Naive thymus-derived CD8-positive, alpha-beta T cell (primary cell): Measurements from ENCODE around the gene PIWIL1. TPM values are rescaled to one million over a fixed set of nuclear protein-coding genes. Genes with fewer than 3 reads are reported as not detected.

Experiments
- ATAC-seq, 2 donors: fragments of 150-1000 bp; cut with Tn5 transposase in 1 of 2; sonication (Bioruptor Pico), chemical (Tn5 transposase) in 1 of 2; 1 replicate in 1 of 2; 2 replicates in 1 of 2; pipeline ENCODE4 v1.10.0; 2021; ENCODE audit warnings: mild to moderate bottlenecking in 2 of 2, moderate library complexity in 2 of 2
- POLR2A ChIA-PET: fragments of 350-600 bp; sonication (Branson Sonifier 250); formaldehyde crosslinking; loops from one replicate; lab custom pipeline; 2021; ENCODE audit warnings: antibody characterized with exemption; lab: Charles Lee
- DNase-seq, 10 donors: peaks; one replicate each; pipeline versions ENCODE4 v3.0.0 to v3.0.0-alpha.2; 2020 to 2022
- H3K27ac Mint-ChIP-seq, 10 donors: one replicate each; pipeline ENCODE4 v1.8.0; 2020 to 2022; ENCODE audit warnings: mild to moderate bottlenecking in 10 of 10, mixed read lengths in 10 of 10, moderate library complexity in 4 of 10, inconsistent platforms in 1 of 10
- H3K27me3 Mint-ChIP-seq, 5 donors: one replicate each; pipeline ENCODE4 v1.8.0; 2021 to 2022; ENCODE audit warnings: mixed read lengths in 5 of 5
- H3K36me3 Mint-ChIP-seq, 3 donors: one replicate each; pipeline ENCODE4 v1.8.0; 2020 to 2022; ENCODE audit warnings: mixed read lengths in 3 of 3, mild to moderate bottlenecking in 2 of 3, inconsistent platforms in 1 of 3
- H3K4me1 Mint-ChIP-seq, 4 donors: one replicate each; pipeline ENCODE4 v1.8.0; 2021 to 2022; ENCODE audit warnings: mixed read lengths in 4 of 4
- H3K4me3 Mint-ChIP-seq, 10 donors: one replicate each; pipeline ENCODE4 v1.8.0; 2020 to 2022; ENCODE audit warnings: mild to moderate bottlenecking in 10 of 10, mixed read lengths in 10 of 10, moderate library complexity in 6 of 10, inconsistent platforms in 1 of 10
- H3K9me3 Mint-ChIP-seq, 9 donors: one replicate each; pipeline ENCODE4 v1.8.0; 2020 to 2022; ENCODE audit warnings: mixed read lengths in 9 of 9, mild to moderate bottlenecking in 3 of 9, inconsistent platforms in 1 of 9, moderate library complexity in 1 of 9
- polyA plus RNA-seq, 3 donors: library from polyadenylated mRNA; unstranded; fragments of 300-500 nt; fragmentation: Illumina TruSeq; gene quantifications; one replicate each; pipeline ENCODE4 v1.2.3, GENCODE V29; 2021
- total RNA-seq, 8 experiments: library from RNA in 2 of 8; stranded (reverse) in 2 of 8; gene quantifications; one replicate each; pipeline ENCODE4 v1.2.3 and lab custom pipeline; 2021 to 2026

The PIWIL1 gene
- total and polyA plus RNA-seq, 5 experiments from 2014 or later: not detected

DNA sequence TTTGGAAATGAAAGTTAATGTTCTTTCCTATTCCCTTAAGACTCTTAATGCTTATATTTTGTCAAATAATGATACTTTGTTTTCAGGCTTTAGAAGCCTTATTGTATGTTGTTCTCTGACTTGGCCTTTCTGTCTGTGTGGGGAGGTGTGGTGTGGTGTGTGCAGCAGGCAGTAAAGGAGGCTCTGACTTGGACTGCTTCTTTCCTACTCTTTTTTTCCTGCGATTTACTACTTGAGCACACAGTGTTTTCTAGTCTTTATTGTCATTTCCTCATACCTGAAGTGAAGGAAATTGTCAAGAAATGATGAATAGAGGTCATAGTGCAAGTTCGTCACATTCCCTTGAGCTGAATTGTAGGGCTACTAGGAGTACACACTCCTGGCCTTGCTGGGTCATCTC, 26.9 kb downstream of the PIWIL1 start:
- POLR2A ChIA-PET: no interaction called here
- Mint-ChIP-seq H3K9me3 (peaks cover 0 to 3% (median 0%) of the 10 kb centered on the region in 9 donors), H3K27me3 (peaks cover 2 to 78% (median 21%) of the 10 kb centered on the region in 5 donors), H3K36me3 (no peaks in the 10 kb centered on the region), H3K27ac (no peak overlapping the region), H3K4me1 (no peaks in the 10 kb centered on the region), H3K4me3 (no peak overlapping the region)
- ATAC-seq (no peak), DNase-seq (no peak)

DNA sequence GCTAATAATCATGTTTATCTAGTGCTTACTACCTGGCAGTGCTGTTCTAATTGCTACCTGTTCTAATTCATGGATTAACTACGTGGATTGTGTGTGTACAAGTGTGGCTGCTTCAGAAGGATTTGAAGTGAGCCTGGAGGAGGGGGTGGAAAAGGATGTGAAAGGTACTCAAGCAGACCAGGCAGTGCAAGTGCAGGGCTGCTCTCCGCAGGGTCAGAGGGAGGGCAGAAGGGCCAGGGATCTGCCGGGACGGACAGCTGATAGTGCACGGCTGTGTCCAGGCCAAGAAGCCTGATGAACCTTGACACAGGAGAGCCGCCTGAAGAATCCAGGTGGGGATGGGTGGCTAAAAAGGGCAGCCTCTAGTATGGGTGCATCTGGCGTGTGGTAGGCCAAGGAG, 28.5 kb downstream of the PIWIL1 start:
- Mint-ChIP-seq H3K9me3 (peaks cover 0 to 3% (median 0%) of the 10 kb centered on the region in 9 donors), H3K27me3 (peaks cover 0 to 67% (median 10%) of the 10 kb centered on the region in 5 donors), H3K4me1 (no peaks in the 10 kb centered on the region), H3K27ac (no peak overlapping the region), H3K36me3 (no peaks in the 10 kb centered on the region), H3K4me3 (no peak overlapping the region)
- DNase-seq (no peak), ATAC-seq (no peak)
- POLR2A ChIA-PET: no interaction called here

DNA sequence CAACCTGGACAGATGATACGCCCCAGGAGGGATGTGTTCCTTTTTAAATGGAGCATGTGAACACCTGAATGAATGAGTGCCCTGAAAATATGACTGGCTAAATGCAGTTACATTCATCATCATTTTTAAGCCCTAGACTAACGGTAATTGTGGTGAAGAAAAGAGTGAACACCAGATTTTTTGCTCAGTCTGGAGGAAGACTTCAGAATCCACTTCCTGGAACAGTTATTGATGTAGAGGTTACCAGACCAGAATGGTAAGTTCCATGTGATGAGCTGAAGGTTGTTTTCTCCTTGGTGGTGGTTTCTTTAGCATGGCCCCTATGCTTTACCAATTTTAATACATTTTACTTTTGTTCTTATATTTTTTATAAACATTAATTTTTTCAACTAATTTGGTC, 29.3 kb downstream of the PIWIL1 start:
- DNase-seq (no peak), ATAC-seq (no peak)
- Mint-ChIP-seq H3K36me3 (no peaks in the 10 kb centered on the region), H3K9me3 (peaks cover 0 to 3% (median 0%) of the 10 kb centered on the region in 9 donors), H3K4me3 (no peak overlapping the region), H3K4me1 (no peaks in the 10 kb centered on the region), H3K27me3 (peaks cover 0 to 60% (median 10%) of the 10 kb centered on the region in 5 donors), H3K27ac (no peak overlapping the region)
- POLR2A ChIA-PET: no interaction called here

DNA sequence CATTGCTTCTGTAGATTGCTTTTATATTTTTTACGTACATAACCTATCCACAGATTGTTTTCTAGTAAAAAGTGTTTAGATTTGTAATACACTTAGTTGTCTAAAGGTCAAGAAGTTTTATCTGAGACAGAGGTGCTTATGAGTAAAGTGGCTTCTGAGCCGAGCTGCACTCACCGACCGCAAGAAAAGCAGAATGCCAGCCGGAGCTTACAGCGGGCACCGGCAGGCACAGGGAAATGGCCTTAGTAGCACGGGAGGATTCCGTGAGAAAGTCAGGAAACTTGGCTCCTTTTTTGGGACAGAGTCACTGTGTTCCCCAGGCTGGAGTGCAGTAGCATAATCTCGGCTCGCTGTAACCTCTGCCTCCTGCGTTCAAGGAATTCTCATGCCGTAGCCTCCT, 29.8 kb downstream of the PIWIL1 start:
- Mint-ChIP-seq H3K4me3 (no peak overlapping the region), H3K4me1 (no peaks in the 10 kb centered on the region), H3K27me3 (peaks cover 0 to 55% (median 10%) of the 10 kb centered on the region in 5 donors), H3K27ac (no peak overlapping the region), H3K9me3 (peaks cover 0 to 3% (median 0%) of the 10 kb centered on the region in 9 donors), H3K36me3 (no peaks in the 10 kb centered on the region)
- DNase-seq (no peak), ATAC-seq (no peak)
- POLR2A ChIA-PET: no interaction called here

DNA sequence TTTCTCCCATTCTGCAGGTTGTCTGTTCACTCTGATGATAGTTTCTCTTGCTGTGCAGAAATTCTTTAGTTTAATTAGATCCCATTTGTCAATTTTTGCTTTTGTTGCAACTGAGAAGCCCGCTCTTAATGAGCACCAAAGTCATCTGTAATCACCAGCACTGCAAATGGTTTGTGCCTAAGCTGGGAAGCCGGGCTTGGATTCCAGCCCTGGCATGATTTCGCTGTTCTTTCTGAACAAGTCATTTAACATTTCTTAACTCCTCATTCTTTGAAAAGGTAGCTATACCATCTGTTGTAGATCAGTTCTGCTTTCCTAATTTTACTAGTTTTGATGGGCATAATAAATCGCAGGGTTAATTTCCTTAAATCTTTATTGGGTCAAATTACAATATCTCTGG, 32.1 kb downstream of the PIWIL1 start:
- Mint-ChIP-seq H3K9me3 (no peaks in the 10 kb centered on the region), H3K27ac (no peak overlapping the region), H3K36me3 (no peaks in the 10 kb centered on the region), H3K27me3 (peaks cover 0 to 58% (median 7%) of the 10 kb centered on the region in 5 donors), H3K4me3 (no peak overlapping the region), H3K4me1 (no peaks in the 10 kb centered on the region)
- DNase-seq (no peak), ATAC-seq (no peak)
- POLR2A ChIA-PET: no interaction called here

DNA sequence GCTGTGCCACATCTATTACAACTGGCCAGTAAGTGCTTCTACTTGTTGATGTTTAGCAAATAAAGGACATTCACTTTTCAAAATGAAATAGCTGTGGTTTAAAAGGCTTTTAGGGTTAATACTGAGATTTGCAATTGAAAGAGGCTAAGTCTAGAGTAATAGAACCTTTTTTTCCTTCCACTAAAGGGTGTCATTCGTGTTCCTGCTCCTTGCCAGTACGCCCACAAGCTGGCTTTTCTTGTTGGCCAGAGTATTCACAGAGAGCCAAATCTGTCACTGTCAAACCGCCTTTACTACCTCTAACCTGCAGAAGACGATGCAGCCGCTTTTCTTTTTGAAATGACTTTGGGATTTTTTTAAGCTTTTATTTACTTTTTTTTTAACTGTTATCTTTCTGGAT, 33.6 kb downstream of the PIWIL1 start:
- POLR2A ChIA-PET: no interaction called here
- no peaks in the 10 kb centered on the region for H3K36me3 Mint-ChIP-seq
- H3K27me3 Mint-ChIP-seq: peaks cover 4 to 61% (median 9%) of the 10 kb centered on the region in 5 donors
- H3K4me1 Mint-ChIP-seq: no peaks in the 10 kb centered on the region
- no peak for ATAC-seq
- no peak overlapping the region for H3K4me3 Mint-ChIP-seq
- H3K27ac Mint-ChIP-seq: no peak overlapping the region
- no peaks in the 10 kb centered on the region for H3K9me3 Mint-ChIP-seq
- no peak for DNase-seq

DNA sequence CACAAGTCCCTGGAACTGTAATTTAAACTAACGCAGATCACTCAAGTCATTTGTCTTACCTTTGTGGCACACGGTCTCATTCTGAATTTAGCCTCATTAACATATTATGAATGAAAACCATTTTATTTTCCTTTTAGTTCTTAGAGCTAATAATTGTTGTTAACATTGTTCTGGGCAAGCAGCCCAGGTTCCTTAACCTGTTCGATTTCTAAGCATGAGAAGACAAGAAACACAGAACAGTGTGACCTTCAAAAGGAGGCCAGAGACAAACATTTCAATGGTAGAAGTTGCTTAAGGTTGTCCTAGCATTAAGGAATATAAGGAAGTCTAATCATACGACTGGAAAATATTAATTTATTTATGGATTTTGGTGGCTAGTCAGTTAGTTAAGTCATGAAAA, 35.2 kb downstream of the PIWIL1 start:
- POLR2A ChIA-PET: no interaction called here
- DNase-seq: no peak
- Mint-ChIP-seq H3K36me3 (no peaks in the 10 kb centered on the region), H3K9me3 (peaks cover 0 to 2% (median 0%) of the 10 kb centered on the region in 9 donors), H3K27me3 (peaks cover 6 to 73% (median 13%) of the 10 kb centered on the region in 5 donors), H3K4me3 (no peak overlapping the region), H3K27ac (no peak overlapping the region), H3K4me1 (no peaks in the 10 kb centered on the region)
- ATAC-seq: no peak

DNA sequence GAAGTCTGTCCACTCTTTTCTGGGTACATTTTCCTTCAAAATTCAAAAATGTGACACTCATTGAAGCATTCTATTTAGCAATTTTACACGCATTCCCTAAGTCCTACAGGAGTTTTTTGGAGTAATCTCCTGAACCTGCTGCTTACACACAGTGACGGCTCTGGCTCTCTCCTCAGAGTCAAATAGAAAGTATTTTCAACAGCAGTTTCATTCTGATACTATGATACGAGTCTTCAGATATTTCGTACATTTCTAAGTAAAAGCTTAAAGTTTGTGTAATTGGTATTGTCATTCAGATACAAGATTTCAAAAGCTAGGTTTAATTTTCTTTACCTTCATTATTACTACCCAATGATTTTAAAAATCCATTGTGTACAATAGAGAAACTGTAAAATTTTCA, 36.4 kb downstream of the PIWIL1 start:
- Mint-ChIP-seq H3K4me1 (no peaks in the 10 kb centered on the region), H3K36me3 (no peaks in the 10 kb centered on the region), H3K9me3 (peaks cover 0 to 2% (median 0%) of the 10 kb centered on the region in 9 donors), H3K27me3 (peaks cover 6 to 70% (median 11%) of the 10 kb centered on the region in 5 donors), H3K4me3 (no peak overlapping the region), H3K27ac (no peak overlapping the region)
- no peak for ATAC-seq
- POLR2A ChIA-PET: no interaction called here
- DNase-seq: no peak

DNA sequence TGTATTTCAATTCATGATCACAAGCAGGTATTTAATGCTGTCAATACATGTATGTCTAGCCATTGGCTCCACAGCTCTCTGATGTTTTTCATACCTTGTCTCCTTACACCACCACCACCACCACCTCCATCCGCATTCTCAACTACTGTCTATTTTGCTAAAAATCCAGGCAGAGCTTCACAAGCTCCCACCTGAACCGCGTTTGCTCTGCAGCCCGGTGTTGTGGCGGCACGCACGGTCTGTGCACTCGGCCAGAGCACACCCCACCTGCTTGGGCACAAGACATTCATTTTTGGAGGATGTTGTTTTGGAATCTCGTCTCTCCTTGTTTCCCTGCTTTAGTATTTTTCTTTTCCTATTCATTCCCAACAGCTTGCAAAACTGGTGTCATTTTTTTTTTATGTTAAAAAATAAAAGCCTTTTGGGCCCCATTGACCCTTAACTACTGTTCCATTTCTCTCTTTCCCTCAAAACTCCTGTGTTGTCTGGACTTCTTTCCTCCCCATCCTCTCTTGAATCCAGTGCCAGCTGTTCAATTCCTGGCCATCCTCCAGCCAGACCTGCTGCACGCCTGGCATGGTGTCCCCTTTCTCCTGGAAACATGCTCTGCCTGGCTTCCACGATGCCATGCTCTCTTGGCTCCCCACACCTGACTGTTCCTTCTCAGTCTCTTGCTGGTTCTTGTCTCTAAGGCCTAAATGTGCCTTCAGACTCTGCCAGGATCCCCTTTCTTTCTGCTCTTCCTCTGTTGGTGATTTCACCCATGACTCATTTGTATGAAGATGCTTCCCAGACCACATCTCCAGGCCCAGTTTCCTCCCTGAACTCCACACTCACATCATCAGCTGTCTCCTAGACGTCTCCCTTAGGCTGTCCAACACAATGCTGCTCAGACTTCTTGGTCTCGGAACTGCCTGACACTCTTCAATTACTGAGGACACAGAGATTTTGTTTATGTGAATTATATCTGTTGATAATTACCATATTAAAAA, 37.9 kb downstream of the PIWIL1 start:
- Mint-ChIP-seq H3K4me3 (no peak overlapping the region), H3K27ac (no peak overlapping the region), H3K9me3 (peaks cover 0 to 2% (median 0%) of the 10 kb centered on the region in 9 donors), H3K4me1 (no peaks in the 10 kb centered on the region), H3K36me3 (no peaks in the 10 kb centered on the region), H3K27me3 (peaks cover 6 to 65% (median 11%) of the 10 kb centered on the region in 5 donors)
- no peak for DNase-seq
- no peak for ATAC-seq
- POLR2A ChIA-PET: no interaction called here

DNA sequence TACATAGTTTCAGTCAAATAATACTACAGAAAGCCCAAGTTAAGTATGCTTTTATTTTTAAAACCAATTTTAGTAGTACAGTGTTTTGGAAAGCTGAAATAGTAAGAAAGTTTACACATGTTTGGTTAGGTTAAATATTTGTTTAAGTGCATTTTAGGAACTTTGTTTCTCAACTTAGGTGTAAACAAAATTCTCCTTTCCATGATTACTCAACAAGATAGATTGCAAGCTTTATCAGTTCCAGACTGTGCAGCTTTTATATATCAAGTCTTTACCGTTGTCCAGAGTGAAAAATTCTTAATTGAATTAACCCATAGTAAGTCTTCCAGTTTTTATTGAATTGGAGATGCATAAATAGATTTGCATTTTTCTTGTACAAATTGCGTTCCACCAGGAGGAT, 45.1 kb downstream of the PIWIL1 start:
- peaks cover 0 to 11% (median 4%) of the 10 kb centered on the region in 9 donors for H3K9me3 Mint-ChIP-seq
- peaks cover 0 to 12% (median 0%) of the 10 kb centered on the region in 3 donors for H3K36me3 Mint-ChIP-seq
- peaks cover under 1 to 39% (median 12%) of the 10 kb centered on the region in 5 donors for H3K27me3 Mint-ChIP-seq
- no peak overlapping the region for H3K4me3 Mint-ChIP-seq
- DNase-seq (no peak), ATAC-seq (no peak)
- no peaks in the 10 kb centered on the region for H3K4me1 Mint-ChIP-seq
- no peak overlapping the region for H3K27ac Mint-ChIP-seq
- POLR2A ChIA-PET: no interaction called here

DNA sequence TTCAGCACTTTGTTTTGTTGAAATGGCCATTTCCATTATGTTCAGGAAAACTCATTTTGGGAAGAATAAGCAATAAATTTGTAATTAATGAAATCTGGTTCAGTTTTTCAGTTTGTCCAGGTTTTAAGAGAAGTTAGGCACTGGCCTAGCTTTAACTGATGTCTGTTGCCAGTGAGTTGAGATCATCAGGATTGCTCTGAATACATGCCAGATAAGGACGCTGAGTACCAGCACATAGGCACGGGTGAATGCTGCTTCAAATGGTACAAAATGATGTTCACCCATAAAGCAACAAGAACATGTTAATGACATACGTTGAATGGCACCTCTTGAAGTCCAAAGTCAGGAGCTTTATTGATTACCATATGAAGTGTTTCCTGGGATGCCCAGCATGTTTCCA, 46.5 kb downstream of the PIWIL1 start:
- H3K4me3 Mint-ChIP-seq: no peak overlapping the region
- H3K27ac Mint-ChIP-seq: no peak overlapping the region
- peaks cover 0 to 12% (median 0%) of the 10 kb centered on the region in 3 donors for H3K36me3 Mint-ChIP-seq
- DNase-seq (no peak), ATAC-seq (no peak)
- peaks cover 0 to 30% (median 12%) of the 10 kb centered on the region in 5 donors for H3K27me3 Mint-ChIP-seq
- peaks cover 0 to 3% (median 0%) of the 10 kb centered on the region in 4 donors for H3K4me1 Mint-ChIP-seq
- POLR2A ChIA-PET: no interaction called here
- peaks cover 0 to 18% (median 8%) of the 10 kb centered on the region in 9 donors for H3K9me3 Mint-ChIP-seq

DNA sequence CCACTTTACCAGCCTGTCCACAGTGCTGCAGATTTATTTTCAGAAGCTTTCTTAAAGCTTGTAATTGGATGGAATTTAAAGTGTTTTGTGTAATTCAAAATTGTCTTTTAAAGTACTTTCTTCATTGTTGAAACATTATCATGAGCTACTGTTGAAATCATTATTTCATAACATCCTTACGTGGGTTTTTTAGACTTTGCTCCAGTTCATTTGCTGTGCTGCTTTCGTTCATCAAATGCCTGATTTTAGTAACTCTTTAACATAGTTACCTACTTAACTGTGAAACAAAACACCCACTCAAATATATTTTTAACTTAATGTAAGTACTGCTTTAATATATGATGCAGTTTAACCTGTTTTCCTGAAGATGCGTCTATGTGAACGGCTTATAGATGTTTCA, 47.5 kb downstream of the PIWIL1 start:
- Mint-ChIP-seq H3K27ac (no peak overlapping the region), H3K36me3 (peaks cover 0 to 12% (median 0%) of the 10 kb centered on the region in 3 donors)
- POLR2A ChIA-PET: no interaction called here

DNA sequence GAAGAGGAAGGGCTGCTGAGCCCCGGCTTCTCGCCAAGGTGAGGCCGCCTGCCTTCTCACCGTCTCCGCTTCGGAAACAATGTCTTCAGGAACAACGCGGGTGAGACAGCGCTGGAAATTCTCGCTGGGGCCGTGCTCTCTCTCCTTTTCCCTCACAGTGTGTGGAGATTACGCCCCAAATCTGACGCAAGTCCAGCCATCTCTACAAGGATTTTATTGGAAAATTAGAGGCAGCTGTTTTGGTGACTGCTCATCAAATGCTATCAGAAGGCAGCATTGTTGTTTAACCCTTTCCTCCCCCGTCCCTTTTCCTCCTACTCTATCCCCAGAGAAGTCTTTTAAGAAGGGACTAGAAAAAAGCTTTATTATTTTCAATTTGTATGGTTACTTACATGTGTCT, 53.5 kb downstream of the PIWIL1 start:
- POLR2A ChIA-PET: no interaction called here
- Mint-ChIP-seq H3K9me3 (peaks cover 0 to 20% (median 4%) of the 10 kb centered on the region in 9 donors), H3K36me3 (no peaks in the 10 kb centered on the region), H3K27ac (no peak overlapping the region), H3K4me3 (no peak overlapping the region), H3K4me1 (peaks cover 0 to 3% (median 2%) of the 10 kb centered on the region in 4 donors), H3K27me3 (peaks cover 1 to 12% (median 8%) of the 10 kb centered on the region in 5 donors)
- no peak for ATAC-seq
- no peak for DNase-seq

More for the DNA sequence above, 47.5 kb downstream of the PIWIL1 start:
- peaks cover 0 to 3% (median under 1%) of the 10 kb centered on the region in 4 donors for H3K4me1 Mint-ChIP-seq
- H3K27me3 Mint-ChIP-seq: peaks cover 0 to 29% (median 12%) of the 10 kb centered on the region in 5 donors
- H3K4me3 Mint-ChIP-seq: no peak overlapping the region
- H3K9me3 Mint-ChIP-seq: peaks cover 0 to 19% (median 8%) of the 10 kb centered on the region in 9 donors
- DNase-seq: no peak
- no peak for ATAC-seq
